HG03439 (cell line): ENCODE results near the gene LRRC7.

Source experiments
- ATAC-seq: cut with Tn5 transposase; IDR thresholded peaks from one replicate; pipeline ENCODE4 v1.9.1; 2021; ENCODE audit warnings: mild to moderate bottlenecking, moderate library complexity; ENCODE audit not compliant: unreplicated experiment

Gene LRRC7

DNA sequence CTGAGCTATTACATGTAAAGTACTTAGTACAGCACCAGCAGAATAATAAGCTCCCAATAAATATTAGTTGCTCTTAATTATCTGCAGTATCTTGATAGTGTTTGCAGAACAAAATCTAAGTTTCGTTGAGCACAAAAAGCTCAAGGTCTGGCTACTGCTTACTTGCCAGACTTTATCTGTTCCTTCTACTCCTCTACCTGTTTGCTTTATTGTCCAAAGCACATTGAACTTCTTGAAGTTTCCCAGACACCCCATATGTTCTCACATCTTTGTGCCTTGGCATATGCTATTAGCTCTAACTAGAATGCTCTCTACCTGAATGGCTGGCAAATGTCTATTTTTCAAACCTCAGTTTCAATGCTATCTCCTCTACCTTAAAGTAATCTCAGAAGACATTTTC lies 582.7 kb downstream of the LRRC7 start:
- no peak for ATAC-seq

DNA sequence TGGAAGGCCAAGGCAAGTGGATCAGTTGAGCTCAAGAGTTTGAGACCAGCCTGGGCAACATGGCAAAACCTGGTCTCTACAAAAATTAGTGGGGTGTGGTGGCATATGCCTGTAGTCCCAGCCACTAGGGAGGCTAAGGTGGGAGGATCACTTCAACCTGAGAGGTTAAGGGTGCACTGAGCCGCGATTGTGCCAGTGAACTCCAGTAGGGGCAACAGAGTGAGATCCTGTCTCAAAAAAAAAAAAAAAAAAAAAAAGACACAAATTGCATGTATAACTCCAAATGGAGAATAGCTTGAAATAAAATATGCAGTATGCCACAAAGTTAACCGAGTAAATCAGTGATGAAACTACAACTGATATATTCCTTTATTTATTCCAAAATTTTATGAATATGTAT lies 586.0 kb downstream of the LRRC7 start:
- ATAC-seq, result no peak

DNA sequence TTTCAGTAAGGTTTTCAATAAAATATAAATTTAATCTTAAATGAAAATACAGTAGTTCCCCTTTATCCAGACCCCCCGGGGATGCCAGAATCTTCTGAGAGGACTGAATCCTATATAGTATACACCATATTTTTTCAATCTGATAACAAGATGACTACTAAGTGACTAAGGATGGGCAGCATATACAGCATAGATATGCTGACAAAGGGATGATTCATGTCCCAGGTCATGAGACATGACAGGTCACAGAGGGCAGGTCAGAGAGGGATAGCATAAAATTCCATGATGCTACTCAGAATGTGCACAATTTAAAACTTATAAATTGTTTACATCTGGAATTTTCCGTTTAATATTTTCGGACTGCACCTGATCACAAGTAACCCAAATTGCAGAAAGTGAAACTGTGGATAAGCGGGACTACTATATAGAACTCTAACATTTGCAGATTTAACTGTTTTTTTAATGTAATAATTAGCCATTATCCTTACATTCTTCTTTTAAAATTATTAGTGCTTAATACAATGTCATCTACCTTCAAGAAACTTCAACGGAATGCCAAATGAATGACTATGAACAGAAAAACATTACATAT lies 588.9 kb downstream of the LRRC7 start:
- no peak for ATAC-seq

DNA sequence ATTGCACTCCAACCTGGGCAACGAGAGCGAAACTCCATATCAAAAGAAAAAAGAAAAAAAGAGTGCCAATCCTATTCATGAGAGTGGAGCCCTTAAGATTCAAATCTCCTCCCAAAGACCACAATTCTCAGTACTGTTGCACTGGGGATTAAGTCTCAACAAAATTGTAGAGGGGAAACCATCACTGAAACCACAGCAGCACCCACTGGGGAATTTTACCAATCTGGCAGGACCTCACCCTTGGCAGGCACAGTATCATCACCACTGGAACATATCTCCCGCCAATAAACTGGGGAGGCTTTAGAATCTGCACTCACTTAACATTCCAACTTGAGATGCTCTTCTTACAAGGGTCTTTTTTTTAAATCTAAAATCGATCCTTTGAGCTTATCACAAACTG lies 596.6 kb downstream of the LRRC7 start:
- no peak for ATAC-seq

DNA sequence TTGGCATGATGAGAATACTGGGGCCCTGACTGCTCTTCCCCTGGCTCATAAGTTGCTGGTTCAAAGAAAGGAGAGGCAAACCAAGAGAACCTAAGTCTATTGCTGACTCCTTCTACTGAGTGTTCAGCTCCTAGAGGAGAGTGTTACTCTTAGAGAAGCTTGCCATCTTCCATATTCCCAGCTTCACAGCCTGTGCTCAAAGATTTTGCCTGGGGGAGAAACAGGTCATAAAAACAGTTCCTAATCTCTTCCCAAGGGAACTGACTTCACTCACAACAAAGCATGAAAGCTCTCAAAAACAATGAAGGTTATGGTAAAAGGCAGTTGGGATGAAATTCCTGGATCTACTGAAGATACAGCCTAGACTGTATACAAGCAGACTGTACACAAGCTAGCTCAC lies 600.6 kb downstream of the LRRC7 start:
- ATAC-seq, result no peak

DNA sequence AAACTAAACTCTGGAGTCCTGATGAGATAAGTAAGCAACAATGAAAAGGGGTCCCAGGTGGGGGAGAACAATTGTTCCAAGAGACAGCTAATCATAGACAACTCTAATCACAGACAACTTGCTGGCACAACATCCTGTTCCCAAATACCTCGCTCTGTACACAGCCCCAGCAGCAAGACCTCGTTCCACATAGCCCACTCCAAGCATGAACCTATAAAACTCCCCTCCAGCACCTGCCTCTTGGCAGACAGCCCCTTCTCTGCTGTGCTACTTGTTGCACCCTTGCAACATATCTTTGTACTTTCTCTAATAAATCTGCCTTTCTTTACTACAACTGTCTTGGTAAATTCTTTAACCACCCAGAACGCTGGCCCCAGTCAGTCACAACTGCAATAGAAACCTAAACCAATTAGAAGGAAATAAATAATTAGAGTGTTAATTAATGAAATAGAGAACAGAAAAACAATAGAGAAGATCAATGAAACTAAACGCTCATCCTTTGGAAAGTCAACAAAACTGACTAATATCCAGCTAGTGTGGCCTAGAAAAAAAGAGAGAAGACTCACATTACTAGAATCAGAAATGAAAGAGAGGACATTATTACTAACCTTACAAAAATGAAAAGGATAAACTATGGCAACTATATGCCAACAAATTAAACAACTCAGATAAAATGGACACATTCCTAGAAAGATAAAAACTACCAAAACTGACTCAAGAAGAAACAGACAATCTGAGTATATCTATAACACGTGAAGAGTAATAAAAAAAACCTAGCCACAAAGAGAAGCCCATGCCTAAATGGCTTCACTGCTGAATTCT lies 601.5 kb downstream of the LRRC7 start:
- ATAC-seq, result no peak

DNA sequence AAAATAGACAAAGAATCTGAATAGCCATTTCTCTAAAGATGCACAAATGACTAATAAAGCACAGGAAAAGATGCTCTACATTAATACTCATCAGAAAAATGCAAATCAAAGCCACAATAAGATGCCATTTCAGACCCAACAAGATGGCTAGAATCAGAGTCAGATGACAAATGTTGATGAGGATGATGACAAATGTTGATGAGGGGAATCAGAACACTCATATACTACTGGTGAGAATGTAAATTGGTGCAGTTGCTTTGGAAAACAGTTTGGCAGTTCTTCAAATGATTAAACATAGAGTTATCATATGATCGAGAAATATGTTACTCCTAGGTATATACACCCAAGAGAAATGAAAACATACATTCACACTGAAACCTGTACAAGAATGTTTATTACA lies 603.8 kb downstream of the LRRC7 start:
- no peak for ATAC-seq
